GM18511 (cell line): Measurements from ENCODE around the gene PLXNC1.

ENCODE experiments used
- ATAC-seq: cut with Tn5 transposase; IDR thresholded peaks from one replicate; pipeline ENCODE4 v1.9.1; 2021; ENCODE audit warnings: mild to moderate bottlenecking, moderate library complexity; ENCODE audit not compliant: unreplicated experiment

Gene PLXNC1

DNA sequence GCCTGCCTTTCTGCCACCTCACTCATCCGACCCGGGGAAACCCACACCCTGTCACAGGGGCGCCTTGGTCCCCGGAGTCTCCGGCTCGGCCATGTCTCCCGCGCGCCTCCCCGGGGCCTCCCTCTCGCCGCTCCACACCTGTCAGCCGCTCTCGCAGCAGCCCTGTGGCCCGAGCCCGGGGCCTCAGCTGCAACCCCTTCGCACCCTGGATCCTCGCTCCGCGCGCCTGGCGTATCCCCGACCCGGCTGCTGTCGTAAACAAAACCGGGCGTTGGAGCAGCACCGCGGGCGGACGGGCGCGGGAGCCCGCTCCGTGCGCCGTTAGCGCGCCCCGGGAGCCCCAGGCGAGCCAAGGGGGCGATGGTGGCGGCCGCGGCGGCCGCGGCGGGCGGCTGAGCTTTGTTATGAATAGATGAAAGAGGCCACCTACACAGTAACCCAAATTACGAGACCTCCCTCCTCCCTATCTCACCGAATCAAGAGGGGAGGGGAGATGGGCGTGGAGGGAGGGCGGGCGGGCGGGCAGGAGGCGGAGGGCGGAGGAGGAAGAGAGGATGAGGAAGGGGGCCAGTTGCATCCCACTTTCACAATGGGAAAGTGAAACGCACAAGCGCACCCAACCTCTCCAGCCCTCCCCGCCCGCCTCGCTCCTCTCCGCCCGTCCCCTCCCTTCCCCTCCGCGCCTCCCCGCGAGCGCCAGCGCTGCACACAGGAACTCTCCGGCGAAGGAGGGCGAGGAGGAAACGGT is at the start of gene PLXNC1:
Gene PLXNC1 (plus strand): TSS at position 587 of the 748 bp plus-strand sequence. CDS start 395 bp downstream, outside the sequence.
- peak; percentile 46 for ATAC-seq

- no peak for ATAC-seq
Measured at GRCh38 chr12:94099191-94099590, 49.2 kb upstream of the PLXNC1 start.

DNA sequence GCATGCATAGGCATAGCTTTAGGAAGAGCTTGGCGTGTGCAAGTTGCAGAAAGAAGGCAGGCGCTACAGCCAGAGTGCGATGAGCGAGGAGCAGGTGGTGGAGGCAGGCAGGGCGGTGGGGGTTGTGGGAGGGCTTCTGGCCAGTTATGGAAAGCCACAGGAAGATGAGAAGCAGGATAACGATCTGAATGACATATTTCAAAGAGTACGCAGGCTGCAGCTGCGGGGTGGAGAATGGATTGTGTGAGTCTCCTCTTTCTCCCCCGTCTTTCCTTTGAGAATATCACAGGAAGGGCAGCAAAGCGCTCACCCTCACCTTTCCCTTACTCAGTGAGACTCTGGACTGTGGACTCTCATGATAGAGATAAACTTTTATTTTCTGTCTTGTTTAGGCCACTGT is 48.7 kb upstream of the PLXNC1 start:
- ATAC-seq, result no peak

GRCh38 chr12:94100211-94100627 is 48.2 kb upstream of the PLXNC1 start:
- no peak for ATAC-seq

DNA sequence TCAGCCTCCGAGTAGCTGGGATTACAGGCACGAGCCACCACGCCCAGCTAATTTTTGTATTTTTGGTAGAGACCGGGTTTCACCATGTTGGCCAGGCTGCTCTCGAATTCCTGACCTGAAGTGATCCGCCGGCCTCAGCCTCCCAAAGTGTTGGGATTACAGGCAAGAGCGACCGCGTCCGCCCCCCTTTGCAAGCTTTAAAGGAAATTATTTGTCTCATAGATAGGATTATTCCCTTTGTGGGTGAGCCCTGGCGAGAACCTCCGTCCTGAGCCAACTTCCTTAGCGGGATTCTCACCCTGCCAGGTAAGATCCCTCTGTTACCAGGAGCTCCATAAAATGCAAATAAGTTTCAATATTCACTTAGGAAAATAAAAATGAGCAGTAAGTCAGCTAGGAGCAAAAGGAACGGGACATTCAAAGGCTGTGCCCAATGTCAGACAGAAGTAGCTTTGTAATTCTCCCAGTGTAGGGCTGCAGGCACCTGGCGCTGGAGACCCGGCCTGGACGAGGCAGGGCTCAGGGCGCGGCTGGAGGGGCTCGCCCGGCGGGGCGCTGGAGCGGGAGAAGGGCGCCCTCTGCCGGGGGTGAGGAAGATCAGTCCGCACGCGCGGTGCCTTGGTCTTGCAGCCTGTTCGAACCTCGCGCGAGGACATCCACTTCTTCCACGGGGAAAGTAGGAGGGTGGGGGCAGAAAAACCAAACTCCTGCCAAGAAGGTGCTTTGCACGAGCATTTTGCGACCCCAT is 47.2 kb upstream of the PLXNC1 start:
- ATAC-seq, result peak; percentile 71

DNA sequence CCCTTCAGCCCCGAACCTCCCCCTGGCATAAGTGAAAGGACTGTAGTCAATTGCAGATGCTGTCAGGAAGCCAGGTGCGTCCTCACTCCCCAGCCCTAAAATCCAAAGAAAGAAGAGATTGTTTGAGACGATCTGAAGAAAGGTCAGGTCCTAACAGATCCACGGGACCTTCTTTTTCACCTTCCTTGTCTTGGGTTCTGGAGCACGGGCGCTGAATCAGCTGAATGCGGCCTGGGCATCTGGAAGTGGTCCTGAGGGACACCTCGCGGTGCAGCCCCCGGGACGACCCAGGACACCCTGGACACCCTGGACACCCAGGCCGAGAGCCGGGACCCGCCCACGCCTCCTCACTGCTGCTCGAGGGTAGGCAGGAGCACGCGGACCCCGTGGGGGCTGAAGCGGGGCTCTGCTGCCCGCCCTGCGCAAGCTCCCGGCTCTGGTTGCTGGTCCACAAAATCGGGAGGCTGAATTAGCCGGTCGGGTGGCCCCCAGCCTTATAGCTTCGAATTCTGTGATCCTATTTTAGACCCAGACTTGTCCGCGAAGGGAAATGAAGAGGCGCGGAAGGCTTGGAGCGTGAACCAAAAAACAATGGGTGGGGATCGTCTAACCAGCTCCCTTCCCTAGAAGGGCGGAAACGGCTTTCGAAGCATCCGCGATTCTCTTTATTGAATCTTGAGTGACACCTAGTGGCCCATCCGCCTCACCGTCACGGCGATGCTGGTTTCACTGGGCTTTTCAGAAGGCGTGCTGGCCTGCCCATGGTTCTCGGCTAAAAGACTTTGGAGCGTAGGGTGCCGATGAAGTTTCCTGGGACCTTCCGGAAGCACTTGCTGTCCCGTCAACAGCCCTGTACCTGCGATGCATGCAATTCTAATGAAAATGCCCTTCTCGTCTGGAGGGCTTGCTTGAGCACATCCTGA is 46.4 kb upstream of the PLXNC1 start:
- peak; percentile 86 for ATAC-seq

- no peak for ATAC-seq
Measured at GRCh38 chr12:94103986-94104385, 44.4 kb upstream of the PLXNC1 start.

DNA sequence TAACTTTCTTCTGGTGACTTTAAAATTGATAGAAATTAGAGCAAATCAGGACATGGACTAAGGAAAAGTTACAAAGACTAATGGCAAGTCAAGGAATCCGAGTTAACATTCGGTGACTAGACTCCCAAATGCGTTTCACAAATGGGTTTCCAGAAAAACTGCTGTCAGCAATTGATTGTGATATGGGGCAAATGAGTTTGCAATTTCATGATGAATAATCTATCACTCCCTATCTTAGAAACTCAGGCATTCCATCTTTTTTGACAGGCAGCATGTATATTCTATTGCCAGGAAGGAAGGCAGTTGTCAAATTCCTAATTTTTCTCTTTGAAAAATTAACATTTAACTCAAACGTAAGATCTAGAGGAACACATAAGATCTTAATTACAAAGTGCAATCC is 40.5 kb upstream of the PLXNC1 start:
- ATAC-seq, result no peak

- no peak for ATAC-seq
Measured at GRCh38 chr12:94109160-94109559, 39.2 kb upstream of the PLXNC1 start.

GRCh38 chr12:94110258-94110657 is 38.1 kb upstream of the PLXNC1 start:
- no peak for ATAC-seq

DNA sequence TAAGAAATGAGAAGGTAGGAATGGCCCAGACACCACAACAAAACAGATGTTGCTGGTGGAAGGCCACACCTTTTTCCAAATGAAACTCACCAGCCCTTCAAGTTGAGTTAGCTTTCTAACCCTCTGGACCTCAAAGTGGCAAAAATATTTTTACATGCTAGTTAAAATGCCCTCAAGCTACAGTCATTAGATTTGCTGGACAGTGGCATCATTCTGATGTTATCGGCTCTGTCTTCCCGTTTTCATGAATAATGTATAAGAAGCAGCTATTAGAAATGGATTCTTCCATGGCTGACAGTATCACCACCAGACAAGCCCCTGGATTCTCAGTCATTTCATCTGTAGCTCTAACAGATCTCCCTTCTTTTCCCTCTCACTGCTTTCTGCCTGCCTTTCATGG is 37.1 kb upstream of the PLXNC1 start:
- no peak for ATAC-seq

DNA sequence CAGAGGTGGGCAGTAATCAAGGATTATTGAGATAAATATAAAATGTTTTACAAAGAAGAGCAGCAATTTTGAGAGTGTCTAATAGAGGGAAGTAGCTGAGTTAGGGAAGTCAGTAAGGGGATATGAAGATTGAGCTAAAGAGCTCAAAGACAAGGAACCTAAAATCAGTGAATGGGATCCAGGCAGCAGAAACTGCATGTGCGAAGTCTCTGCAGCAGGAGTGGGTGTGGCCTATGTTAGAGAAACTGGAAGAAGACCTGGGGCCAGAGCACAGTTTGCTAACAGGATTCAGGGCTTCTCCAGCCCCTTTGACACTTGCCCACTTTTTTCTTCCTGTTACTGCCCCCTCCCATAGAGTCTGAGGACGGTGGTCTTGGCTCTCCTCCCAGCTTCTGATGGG is 36.3 kb upstream of the PLXNC1 start:
- no peak for ATAC-seq

GRCh38 chr12:94114166-94114565 is 34.2 kb upstream of the PLXNC1 start:
- no peak for ATAC-seq

DNA sequence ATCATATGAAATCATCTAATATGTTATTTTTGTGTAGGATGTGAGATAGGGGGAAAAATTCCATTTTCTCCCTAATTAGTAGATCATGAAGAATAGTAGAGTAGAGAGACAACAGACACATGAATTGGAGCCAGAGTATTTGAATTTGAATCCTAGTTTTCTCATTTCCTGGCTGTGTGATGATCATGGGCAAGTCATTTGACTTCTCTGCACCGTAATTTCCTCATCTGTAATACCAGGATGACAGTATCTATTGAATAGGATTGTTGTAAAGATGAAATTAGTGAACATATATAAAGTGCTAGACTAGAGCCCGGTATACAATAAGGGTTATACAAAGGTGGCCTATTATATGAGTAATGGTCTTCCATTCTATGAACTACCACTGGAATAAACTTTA is 32.2 kb upstream of the PLXNC1 start:
- ATAC-seq, result no peak

DNA sequence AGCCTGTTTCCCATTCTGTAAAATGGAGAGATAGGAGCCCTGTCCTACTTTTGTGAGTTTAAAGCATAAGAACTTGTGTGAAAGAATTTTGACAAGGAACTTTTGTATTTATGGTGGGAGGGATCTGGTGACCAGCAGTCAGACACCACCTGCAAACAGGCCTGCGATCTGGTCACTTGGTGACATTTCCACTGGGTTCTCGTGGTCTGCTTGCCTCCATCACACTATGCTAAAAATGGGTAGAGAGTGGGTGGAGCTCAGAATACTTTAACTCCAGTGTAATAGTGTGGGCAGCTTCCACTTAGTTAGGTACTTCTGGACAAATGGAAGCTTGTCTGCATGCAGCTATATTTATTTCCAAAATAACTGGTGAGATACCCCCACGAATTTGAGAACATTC is 26.5 kb upstream of the PLXNC1 start:
- ATAC-seq, result no peak

DNA sequence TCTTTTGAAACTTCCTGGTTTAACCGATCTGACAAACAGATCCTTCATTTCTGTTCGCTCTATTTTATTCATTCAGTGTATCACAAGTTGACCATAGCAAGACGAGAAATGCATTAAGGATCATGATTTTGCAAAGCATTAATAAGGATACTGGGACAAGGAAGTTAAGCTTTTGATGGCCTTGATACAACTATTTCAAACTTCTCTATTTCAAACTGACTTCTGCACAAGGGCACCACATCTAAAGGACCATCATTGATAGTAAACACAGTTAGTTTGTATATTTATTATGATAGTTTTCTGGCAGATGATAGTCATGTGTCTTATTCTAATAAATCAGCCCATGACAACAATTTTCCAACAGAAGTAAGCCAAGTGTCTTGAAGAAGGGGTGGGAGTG is 25.8 kb upstream of the PLXNC1 start:
- no peak for ATAC-seq

DNA sequence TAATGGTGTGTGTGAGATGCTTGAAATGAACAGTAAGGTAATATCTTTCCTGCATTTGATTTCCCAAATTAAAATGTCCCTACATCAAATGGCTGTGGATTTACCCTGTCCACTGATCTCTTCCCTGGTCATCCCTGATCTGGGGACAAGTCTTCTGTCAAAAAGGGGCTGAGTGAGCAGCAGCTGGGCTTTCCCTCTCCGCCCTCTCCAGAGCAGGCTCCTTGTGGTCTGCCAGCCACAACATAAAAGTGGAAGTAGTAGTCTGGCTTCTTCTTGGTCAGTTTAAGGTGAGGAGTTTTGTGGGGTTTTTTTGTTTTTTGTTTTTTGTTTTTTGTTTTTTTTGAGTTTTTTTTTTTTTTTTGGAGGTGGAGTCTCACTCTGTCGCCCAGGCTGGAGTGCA is 25.2 kb upstream of the PLXNC1 start:
- no peak for ATAC-seq

GRCh38 chr12:94126067-94126466 is 22.3 kb upstream of the PLXNC1 start:
- ATAC-seq, result no peak

- ATAC-seq, result no peak
Measured at GRCh38 chr12:94127239-94128131, 20.9 kb upstream of the PLXNC1 start.

DNA sequence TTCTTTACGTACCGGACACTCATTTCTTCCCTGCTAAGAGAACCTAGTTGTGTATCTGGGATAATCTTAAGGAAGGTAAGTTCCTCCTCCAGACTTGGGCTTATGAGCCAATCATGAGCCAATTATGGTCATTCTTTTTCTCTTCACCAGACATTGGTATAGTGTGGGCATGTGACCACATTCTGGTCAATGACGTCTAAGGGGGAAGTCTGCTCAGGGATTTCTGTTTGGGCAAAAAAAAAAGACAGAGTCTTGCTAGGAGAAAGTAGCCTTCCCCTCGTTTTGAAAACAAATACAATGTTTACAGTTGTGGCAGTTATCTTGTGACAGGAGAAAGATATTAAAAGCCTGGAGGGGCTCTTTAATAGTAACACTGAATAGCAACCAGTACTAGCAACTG is 20.1 kb upstream of the PLXNC1 start:
- no peak for ATAC-seq
